Keratinocyte (primary cell): ENCODE measurements around the gene ITPR1. TPM values are rescaled to one million over a fixed set of nuclear protein-coding genes. Genes with fewer than 3 reads are reported as not detected.

Source experiments
- DNase-seq: peaks from one replicate; pipeline ENCODE4 v3.0.0-alpha.2; 2011; ENCODE audit warnings: low read depth, missing footprints, low spot score
- FAIRE-seq: peaks from 2 replicates; lab custom pipeline; 2011; peaks lifted over from hg19 to GRCh38; lab: Jason Lieb, UNC
- H2AFZ ChIP-seq: 2 replicates; pipeline ENCODE4 v1.6.0; 2012; ENCODE audit warnings: low read length, control low read depth, inconsistent platforms; ENCODE audit not compliant: control insufficient read depth
- H3K27ac ChIP-seq: 2 replicates; pipeline ENCODE4 v1.5.1; 2011; ENCODE audit warnings: low read length; ENCODE audit not compliant: control insufficient read depth, insufficient read depth
- H3K27me3 ChIP-seq: 3 replicates; pipeline ENCODE4 v1.6.0; 2011; ENCODE audit warnings: low read length; ENCODE audit not compliant: control insufficient read depth, insufficient read depth; ENCODE audit errors: extremely low read depth
- H3K36me3 ChIP-seq, 2 experiments: 2 replicates in 1 of 2; 3 replicates in 1 of 2; pipeline ENCODE4 v1.5.1; 2011; ENCODE audit warnings: low read length in 2 of 2, mild to moderate bottlenecking in 1 of 2; ENCODE audit not compliant: control insufficient read depth in 2 of 2, insufficient read depth in 2 of 2; ENCODE audit errors: extremely low read depth in 1 of 2
- H3K4me1 ChIP-seq: 3 replicates; pipeline ENCODE4 v1.5.1; 2011; ENCODE audit warnings: low read length; ENCODE audit not compliant: control insufficient read depth, insufficient read depth; ENCODE audit errors: extremely low read depth
- H3K4me2 ChIP-seq: 3 replicates; pipeline ENCODE4 v1.6.0; 2011; ENCODE audit warnings: low read depth, low read length; ENCODE audit not compliant: control insufficient read depth, insufficient read depth; ENCODE audit errors: extremely low read depth
- H3K4me3 ChIP-seq, 3 experiments: fragments of 200-600 bp in 1 of 3; sonication (generic) in 1 of 3; 2 replicates in 2 of 3; 3 replicates in 1 of 3; pipeline ENCODE4 v1.5.1; 2011 to 2016; ENCODE audit warnings: low read length in 3 of 3, mild to moderate bottlenecking in 3 of 3, control low read depth in 2 of 3, inconsistent platforms in 1 of 3, low read depth in 1 of 3, mixed read lengths in 1 of 3, mixed run types in 1 of 3, moderate library complexity in 1 of 3; ENCODE audit not compliant: control insufficient read depth in 2 of 3, insufficient read depth in 2 of 3; ENCODE audit errors: extremely low read depth in 1 of 3
- H3K79me2 ChIP-seq: 2 replicates; pipeline ENCODE4 v1.6.0; 2012; ENCODE audit warnings: low read length; ENCODE audit not compliant: control insufficient read depth, insufficient read depth
- H3K9ac ChIP-seq: 3 replicates; pipeline ENCODE4 v1.6.0; 2011; ENCODE audit warnings: low read length; ENCODE audit not compliant: control insufficient read depth, insufficient read depth; ENCODE audit errors: extremely low read depth
- H3K9me1 ChIP-seq: 3 replicates; pipeline ENCODE4 v1.6.0; 2011; ENCODE audit warnings: low read length; ENCODE audit not compliant: control insufficient read depth, insufficient read depth; ENCODE audit errors: extremely low read depth
- H3K9me3 ChIP-seq: 2 replicates; pipeline ENCODE4 v1.5.1; 2012; ENCODE audit warnings: low read depth, low read length; ENCODE audit not compliant: control insufficient read depth
- H4K20me1 ChIP-seq: 3 replicates; pipeline ENCODE4 v1.6.0; 2011; ENCODE audit warnings: low read length; ENCODE audit not compliant: control insufficient read depth, insufficient read depth; ENCODE audit errors: extremely low read depth
- CTCF ChIP-seq, 3 experiments: IDR thresholded peaks in 1 of 3; conservative IDR thresholded peaks in 1 of 3; optimal IDR thresholded peaks in 1 of 3; 2 replicates in 2 of 3; 3 replicates in 1 of 3; pipeline versions ENCODE3 to v1.5.1; 2011; ENCODE audit warnings: low read length in 3 of 3, mild to moderate bottlenecking in 3 of 3, moderate library complexity in 2 of 3, control low read depth in 1 of 3, inconsistent platforms in 1 of 3; ENCODE audit not compliant: insufficient read depth in 2 of 3; ENCODE audit errors: extremely low read depth in 1 of 3
- EZH2 ChIP-seq: IDR thresholded peaks from one replicate; pipeline ENCODE4 v1.6.1; 2012; ENCODE audit warnings: inconsistent platforms, mild to moderate bottlenecking, low read length, moderate library complexity
- dilution Hi-C: fragments of 300-500 bp; cut with MboI; formaldehyde crosslinking; loops from one replicate; pipeline ENCODE4 v1.7.0; 2020; ENCODE audit warnings: low sequenced_read_pairs; ENCODE audit not compliant: extremely low pct_ligation_motif_present
- polyA plus RNA-seq, 5 experiments: library from polyadenylated mRNA; depleted of rRNA in 3 of 5; stranded (reverse) in 3 of 5; stranded (forward) in 1 of 5; unstranded in 1 of 5; fragments of >200 nt; gene quantifications; 1 replicate in 1 of 5; 2 replicates in 3 of 5; 3 replicates in 1 of 5; pipeline versions ENCODE4 v1.2.1 to v1.2.3, GENCODE V29; 2011 to 2012; ENCODE audit warnings: missing spikeins in 2 of 5, low read depth in 1 of 5, low replicate concordance in 1 of 5

The ITPR1 gene
- polyA plus RNA-seq, 1 donor (not counting 4 experiments of a cell fraction or from before 2014, with no cell fraction given), result 3.5 TPM

- no peak overlapping the region for H3K4me3 ChIP-seq
- no peak for FAIRE-seq
- no peak for DNase-seq
These were observed 247.4 kb downstream of the ITPR1 start for GRCh38 chr3:4740397-4741105.

GRCh38 chr3:4741106-4741403, 247.9 kb downstream of the ITPR1 start:
- DNase-seq (no peak), FAIRE-seq (no peak)
- H3K4me2 ChIP-seq, result peak overlapping the region; percentile 83
- TF ChIP-seq CTCF (optimal IDR thresholded peaks at IDR 0.05 in 1 of 3, IDR thresholded peaks at IDR 0.05 in 1 of 3, conservative IDR thresholded peaks at IDR 0.05 in 1 of 3; ENCODE audit: extremely low read depth in 1 of 3, insufficient read depth in 2 of 3, low read length in 3 of 3) (no peak), EZH2 (no peak)
- H3K36me3 ChIP-seq, result no peaks in the 10 kb centered on the region
- no peaks in the 10 kb centered on the region for H4K20me1 ChIP-seq
- H3K4me3 ChIP-seq, result no peak overlapping the region
- peak overlapping the region; percentile 69 for H3K9ac ChIP-seq
- H3K27me3 ChIP-seq, result no peaks in the 10 kb centered on the region
- H2AFZ ChIP-seq, result peak overlapping the region; percentile 3
- peaks cover 49% of the 10 kb centered on the region for H3K4me1 ChIP-seq
- peak overlapping the region; percentile 92 for H3K27ac ChIP-seq
- no peaks in the 10 kb centered on the region for H3K9me1 ChIP-seq
- H3K79me2 ChIP-seq, result no peaks in the 10 kb centered on the region
- dilution Hi-C loops, result no loop called here
- no peaks in the 10 kb centered on the region for H3K9me3 ChIP-seq

More at GRCh38 chr3:4740397-4741105, 247.4 kb downstream of the ITPR1 start:
- Histone ChIP-seq H4K20me1 (no peaks in the 10 kb centered on the region), H3K27ac (peak overlapping the region; percentile 92), H3K9me3 (no peaks in the 10 kb centered on the region), H3K27me3 (no peaks in the 10 kb centered on the region), H3K4me1 (peaks cover 51% of the 10 kb centered on the region), H3K79me2 (no peaks in the 10 kb centered on the region), H2AFZ (peak overlapping the region; percentile 3), H3K9me1 (no peaks in the 10 kb centered on the region), H3K4me2 (peak overlapping the region; percentile 83), H3K36me3 (no peaks in the 10 kb centered on the region), H3K9ac (peak overlapping the region; percentile 69)
- dilution Hi-C loops, result no loop called here
- TF ChIP-seq CTCF (optimal IDR thresholded peaks at IDR 0.05 in 1 of 3, IDR thresholded peaks at IDR 0.05 in 1 of 3, conservative IDR thresholded peaks at IDR 0.05 in 1 of 3; ENCODE audit: extremely low read depth in 1 of 3, insufficient read depth in 2 of 3, low read length in 3 of 3) (no peak), EZH2 (no peak)
